HS-27A (cell line): Measurements from ENCODE around the gene SPEM2.

Source experiments
- DNase-seq: peaks from one replicate; pipeline ENCODE4 v3.0.0-alpha.2; 2012; ENCODE audit warnings: low read depth, missing footprints

SPEM2 gene

DNA sequence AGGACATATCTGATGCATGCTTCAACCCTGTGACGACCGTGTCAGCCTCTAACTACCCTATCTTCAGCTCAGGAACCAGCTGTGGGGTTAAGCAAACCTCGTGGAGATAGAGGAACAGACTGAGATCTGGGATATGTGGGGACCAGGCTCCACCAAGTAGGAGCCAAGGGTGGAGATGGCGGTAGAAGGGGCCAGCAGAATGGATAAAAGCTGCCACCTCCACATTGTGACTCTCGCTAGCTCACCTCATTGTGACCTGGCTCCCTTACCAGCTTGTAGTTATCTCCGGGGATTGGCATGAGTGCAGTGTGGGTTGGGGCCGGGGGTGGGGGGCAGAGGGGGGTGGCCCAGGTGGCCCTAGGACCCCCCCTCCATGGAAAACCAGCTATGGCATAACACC, at the start of gene SPEM2:
Gene SPEM2, plus strand, starts transcription at position 301 of the 400 bp plus-strand sequence. Its CDS starts 73 bp downstream, at position 374.
- no peak for DNase-seq

DNA sequence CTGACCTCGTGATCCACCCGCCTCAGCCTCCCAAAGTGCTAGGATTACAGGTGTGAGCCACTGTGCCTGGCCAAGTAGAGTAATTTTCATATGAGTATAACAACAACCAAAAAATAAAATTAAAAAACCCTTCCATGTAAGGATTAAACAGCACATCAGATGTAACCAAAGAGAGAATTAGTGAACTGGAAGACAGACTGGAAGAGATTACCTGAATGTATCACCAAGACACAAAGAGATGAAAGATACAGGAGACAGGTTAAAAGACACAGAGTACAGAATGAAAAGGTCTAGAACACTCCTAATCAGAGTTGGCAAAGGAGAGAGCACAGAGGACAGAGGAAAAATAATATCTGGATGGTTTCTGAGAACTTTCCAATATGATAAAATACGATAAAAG, 46.3 kb upstream of the SPEM2 start:
- no peak for DNase-seq

DNA sequence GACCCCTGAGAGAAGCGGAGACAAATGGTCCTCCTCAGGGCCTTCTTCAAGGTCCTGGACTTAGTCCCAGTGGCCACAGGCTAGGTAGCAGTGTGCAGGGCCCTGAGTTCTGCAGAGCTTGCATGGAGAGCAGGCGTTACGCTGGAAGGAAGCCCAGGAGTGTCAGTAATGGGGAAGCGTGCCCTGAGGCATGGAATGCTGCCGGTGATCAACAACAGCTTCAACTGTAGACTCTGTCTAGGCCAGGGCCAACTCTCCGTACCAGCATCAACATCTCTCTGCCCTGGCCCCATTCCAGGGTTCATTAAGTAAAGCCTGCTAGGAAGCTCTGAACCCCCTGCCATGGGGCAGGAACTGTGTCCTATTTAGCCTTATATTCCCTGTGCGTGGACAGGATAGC, 45.1 kb upstream of the SPEM2 start:
- DNase-seq, result no peak

DNA sequence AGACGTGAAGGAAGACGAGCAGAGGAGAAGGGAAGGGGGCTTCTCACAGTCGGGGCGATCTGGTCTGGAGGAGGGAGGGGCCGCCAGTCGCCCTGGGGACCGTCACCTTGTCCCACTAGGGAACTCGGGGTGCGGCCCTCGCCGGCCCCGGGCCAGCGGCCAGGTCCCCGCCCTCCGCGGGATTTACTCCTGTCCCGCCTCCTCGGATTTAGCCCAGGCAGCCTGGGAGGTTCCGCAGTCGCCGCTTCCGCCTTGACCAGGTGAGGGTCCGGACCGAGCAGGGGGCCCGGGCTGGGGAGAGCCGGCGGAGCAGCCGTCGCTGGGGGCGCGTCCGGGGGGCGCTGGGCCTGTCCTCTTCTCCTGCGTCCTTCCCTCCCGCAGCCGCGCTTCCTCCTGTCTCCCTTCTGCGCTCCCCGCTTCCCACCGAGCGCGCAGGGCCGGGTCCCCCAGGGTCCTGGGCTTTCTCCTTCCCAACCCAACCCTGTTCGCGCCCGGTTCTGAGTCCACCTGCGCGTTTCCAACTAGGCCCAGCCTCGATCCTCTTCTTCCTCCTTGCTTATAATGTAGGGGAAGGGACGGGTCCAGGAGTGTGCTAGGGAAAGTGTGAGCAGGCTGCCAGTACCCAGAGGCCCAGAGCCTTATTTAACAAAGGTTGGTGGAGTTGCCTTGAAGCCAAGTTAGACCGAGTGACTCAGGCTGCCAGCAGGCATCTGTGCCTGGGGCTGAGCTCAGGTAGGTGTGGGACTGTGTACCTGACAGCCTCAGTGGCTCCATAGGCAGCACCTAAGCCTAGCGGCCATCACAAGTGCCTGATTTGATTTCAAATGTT, 44.3 kb upstream of the SPEM2 start, which contains the start of gene TNK1:
Gene TNK1, plus strand, starts transcription at position 235 of the 829 bp plus-strand sequence. CDS start 1,838 bp downstream, outside the sequence.
- no peak for DNase-seq

DNA sequence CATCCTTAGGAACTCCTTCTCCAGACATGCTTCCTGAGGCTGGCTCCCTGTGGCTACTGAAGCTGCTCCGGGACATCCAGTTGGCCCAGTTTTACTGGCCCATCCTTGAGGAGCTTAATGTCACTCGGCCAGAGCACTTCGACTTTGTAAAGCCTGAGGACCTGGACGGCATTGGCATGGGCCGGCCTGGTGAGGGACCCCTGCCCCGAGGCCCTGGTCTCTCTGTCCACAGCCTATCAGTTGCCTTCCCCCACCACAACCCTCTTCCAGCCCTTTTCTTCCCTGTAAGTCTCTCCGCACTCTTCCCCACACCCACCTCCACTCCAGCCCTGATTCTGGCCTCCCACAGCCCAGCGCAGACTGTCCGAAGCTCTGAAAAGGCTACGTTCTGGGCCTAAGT, 42.5 kb upstream of the SPEM2 start:
- no peak for DNase-seq

DNA sequence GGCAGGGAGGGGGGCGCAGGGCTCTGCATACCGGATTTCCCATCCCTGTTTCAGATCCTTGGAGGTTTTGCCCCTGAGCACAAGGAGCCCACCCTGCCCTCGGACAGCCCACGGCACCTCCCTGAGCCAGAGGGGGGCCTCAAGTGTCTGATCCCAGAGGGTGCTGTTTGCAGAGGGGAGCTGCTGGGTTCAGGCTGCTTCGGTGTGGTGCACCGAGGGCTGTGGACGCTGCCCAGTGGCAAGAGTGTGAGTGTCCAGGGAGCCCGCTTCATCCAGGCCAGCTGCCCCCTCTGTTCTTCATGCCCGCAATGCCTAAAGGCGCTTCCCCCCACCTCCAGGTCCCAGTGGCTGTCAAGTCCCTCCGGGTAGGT, 42.1 kb upstream of the SPEM2 start:
- no peak for DNase-seq

DNA sequence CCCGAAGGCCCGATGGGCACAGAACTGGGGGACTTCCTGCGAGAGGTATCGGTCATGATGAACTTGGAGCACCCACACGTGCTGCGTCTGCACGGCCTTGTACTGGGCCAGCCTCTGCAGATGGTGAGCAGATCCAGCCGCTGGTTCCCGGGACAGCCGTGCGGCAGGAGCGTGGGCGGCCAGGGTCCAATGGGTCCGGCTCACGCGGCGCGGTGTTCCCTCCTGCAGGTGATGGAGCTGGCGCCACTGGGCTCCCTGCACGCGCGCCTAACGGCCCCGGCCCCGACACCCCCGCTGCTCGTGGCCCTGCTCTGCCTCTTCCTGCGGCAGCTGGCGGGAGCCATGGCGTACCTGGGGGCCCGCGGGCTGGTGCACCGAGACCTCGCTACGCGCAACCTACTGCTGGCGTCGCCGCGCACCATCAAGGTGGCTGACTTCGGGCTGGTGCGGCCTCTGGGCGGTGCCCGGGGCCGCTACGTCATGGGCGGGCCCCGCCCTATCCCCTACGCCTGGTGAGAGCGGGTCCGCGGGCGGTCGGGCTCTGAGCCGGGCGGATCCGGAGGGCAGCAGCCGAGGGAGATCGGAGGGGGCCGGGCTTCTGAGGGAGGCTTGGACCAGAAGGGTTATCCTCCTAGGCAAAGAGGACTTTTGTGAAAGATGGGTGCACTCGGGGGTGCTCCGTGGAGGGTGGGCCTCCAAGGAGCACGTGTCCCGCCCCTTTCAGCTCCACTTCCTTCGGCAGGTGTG, 41.5 kb upstream of the SPEM2 start:
- DNase-seq, result no peak

DNA sequence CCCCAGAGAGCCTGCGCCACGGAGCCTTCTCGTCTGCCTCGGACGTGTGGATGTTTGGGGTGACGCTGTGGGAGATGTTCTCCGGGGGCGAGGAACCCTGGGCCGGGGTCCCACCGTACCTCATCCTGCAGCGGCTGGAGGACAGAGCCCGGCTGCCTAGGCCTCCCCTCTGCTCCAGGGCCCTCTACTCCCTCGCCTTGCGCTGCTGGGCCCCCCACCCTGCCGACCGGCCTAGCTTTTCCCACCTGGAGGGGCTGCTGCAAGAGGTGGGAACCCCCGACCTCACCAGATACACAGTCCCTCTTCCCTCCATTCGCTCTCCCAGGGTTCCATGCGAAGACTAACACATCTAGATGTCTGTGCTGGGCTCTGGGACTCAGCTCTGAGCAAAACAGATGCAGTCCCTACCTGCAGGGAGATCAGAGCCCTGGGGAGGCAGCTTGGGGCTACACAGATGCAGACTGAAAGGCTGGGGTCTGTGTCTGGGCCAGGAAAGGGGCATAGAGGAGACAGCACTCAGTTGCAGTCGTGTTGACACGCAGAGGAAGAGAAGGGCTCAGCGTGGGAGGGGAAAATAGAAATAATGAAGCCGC, 40.8 kb upstream of the SPEM2 start:
- DNase-seq, result no peak

DNA sequence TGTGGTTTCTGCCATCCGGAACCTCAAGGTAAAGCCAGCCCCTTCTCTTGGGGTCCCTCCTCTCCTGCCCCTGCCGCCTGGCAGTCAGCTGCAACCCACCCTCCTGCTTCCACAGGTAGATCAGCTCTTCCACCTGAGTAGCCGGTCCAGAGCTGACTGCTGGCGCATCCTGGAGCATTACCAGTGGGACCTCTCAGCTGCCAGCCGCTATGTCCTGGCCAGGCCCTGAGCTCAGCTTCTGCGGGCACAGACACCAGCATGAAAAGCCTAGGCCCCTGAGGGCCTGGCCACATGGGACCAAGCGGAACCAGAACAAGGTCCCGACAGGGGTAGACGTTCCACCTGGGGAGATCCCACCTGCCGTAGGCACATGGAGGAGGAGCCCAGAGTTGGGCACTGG, 36.6 kb upstream of the SPEM2 start:
- no peak for DNase-seq

DNA sequence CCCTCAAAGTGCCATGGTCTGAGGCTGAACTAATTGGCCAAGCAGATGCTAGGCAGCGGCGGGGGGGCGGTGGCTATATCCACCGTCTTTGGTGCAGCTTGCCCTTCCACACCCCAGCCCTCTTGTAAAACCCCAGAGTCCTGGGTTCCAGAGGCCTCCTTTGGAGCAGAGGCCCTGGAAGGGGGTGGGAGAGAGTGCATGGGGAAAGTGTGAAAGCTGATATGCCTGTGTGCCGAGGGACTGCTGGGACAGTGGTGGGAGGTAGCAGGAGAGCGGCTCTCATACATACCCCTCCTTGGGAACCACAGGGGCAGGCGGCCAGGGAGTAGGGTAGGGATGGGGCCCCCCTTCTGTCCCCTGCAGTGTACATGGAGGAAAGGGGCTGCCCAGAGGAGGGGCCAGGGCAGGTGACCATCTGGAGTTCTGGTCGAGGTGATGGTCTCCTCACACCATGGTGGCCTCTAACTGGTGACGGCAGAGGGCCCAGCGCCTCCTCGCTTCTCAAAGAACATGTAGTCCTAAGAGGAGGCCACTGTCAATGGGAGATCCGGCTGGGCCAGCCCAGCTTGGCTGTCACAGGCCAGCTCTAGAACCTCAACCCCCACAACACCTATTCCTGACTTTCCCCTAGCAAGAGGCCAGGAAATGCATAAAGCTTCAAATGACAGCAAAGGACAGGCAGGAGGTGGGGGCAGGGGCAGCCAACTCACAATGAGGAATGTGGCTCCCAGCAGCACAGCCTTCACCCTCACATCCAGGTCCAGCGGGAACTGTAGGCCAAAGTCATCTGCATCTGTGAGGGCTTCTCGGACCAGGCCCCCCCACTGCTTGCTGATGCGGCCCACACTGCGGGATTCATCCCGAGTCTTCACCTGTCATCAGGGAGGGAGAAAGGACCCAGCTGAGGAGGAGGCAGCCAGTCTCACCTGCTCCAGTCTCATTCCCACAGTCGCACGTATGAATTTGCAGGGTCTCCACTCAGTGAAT, 35.2 kb upstream of the SPEM2 start:
- no peak for DNase-seq

DNA sequence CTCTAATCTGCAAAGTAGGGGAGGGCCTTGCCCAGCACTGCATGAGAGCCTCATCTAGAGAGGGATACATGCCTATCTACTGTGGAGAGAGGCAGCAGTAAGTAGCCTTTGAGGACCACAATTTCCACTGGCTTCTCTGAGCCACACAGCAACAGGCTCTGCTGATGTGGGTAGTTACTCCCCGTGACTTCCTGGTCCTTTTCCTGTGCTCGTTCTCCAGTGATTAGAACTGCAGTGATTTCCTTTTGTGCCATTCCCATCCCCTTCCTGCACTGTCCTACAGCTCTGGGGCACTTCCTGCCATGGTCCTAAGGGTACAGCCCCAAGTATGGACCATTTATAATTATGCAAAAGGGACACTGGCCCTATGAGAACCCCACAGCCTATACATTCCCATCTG, 34.1 kb upstream of the SPEM2 start:
- DNase-seq, result no peak

DNA sequence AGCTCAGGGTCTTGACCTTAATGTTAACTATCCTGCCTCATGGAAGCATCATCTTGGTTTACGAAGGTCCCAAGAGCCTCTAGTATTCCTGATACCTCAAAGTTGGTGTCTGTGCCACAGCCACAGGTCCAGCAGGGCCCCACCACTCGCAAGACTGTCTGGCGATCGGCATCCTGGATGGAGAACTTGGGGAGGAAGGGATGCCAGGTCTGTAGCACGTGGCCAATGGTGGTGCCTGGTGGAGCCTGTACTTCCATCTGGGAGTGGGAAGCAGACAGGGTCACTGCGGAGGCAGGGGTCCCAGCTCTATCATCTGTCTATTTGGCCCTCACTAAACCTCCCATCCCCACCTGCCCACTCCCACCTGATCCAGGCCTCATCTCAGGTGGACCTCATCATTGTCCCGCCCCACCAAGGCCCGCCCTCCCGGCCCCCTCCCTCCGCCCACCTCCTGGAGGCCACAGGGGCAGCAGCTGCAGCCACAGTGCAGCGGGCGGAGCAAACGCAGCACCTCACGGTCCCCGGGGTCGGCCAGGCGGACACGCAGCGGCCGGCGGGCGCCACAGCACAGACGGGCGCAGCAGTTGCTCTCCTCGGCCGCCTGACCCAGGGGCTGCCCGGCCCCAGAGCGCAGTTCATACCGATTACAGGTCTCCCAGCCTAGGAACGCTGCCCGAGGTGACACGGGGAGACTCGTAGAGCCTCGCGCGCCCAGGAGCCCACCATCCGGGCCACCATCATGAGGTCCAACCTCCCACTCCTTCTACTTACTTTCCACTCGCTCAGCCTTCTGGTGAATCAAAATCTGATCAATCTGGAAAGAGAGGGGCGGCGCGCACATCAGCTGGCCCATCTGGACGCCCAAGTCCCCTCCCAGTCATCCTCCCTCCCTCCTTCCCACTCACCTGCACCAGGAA, 32.5 kb upstream of the SPEM2 start:
- no peak for DNase-seq

DNA sequence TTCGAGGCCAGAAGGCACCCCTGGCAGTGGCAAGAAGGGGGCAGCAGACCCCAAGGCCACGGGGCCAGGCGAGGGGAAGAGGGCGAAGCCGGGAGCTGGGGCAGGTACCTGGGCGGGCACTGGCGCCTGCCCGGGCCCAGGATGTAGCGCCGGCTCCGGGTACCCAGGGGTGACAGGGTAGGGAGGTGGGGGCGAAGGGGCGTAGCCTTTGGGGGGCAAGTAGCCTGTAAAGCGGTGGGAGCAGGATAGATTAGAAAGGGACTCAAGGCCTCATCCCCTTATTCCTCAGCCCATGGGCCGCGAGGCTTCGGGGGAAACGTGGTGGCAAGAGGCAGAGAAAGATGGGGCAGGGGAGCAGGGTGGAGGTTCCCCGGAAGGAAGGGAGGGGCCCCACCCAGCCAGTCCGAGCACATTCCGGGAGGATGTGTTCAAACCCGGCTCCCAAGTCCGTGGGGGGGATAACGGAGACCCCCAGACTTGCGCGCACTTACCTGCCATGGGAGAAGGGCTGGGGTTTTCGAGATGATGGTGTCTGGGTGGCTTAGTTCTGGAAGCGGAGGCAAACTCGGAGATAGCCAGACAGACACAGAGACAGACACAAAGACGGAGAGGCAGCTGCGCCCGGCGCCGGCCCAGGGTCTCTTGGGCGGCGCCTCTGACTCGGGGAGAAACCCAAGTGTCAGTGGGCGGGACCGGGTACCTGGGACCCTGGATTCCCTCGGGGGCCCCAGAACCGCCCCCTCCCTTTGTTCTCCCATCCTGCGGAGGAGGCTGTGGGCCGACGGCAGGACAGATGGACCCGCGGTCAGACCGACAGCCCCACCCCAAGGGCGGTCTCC, 31.6 kb upstream of the SPEM2 start:
- no peak for DNase-seq

DNA sequence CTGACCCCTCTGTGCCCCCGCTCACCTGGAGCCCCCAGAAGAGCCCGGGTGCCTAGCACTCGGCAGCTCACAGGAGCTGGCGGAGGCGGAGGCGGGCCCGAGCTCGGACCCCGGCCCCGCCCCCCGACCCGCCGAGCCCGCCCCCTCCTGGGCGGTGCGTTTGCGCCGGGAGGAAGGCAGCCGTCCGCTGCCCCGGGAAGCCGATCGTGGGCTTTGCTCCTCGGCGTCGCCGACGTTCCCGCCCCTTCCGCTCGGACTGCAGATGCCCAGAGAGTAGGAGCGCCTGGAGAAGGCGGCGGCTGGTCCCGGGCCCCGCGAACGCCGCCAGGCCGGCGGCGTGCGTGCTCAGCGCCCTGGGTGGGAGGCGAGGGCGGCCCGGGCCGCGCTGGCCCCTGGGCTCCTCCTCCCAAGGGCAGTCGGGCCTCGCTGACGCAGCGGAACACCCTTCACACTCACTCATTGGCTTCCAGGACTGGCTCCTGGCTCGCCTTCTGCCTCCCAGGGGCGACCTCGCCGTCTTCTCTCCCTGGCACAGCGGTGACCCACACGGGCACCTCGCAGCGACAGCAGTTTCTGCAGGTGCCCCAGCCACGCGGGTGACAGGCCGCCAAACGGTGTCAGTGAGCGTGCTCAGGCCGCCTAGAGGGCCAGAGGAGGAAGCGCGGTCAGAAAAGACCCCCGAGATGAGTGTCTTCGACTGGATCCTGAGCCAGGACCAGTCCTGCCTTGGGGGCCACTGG, 30.8 kb upstream of the SPEM2 start, which contains the start of gene PLSCR3:
Gene PLSCR3, minus strand, starts transcription at position 74 of the 740 bp plus-strand sequence. CDS start 415 bp downstream, outside the sequence.
- peak; percentile 50 for DNase-seq

DNA sequence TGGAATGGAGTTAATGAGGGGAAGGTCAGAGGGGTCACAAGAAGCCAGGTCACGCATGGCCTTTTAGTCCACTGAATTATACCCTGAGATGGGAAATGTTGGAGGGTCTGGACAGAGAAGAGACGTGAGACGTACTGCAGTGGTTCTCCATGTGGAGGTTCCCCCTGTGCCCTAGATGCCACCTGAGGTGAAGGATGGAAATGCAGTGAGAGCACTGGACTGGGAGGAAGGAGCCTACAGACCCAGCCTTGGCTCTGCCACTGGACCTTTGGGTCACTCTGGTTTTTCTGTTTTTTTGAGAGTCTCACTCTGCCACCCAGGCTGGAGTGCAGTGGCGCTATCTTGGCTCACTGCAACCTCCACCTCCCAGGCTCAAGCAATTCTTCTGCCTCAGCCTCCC, 29.3 kb upstream of the SPEM2 start:
- DNase-seq, result no peak

DNA sequence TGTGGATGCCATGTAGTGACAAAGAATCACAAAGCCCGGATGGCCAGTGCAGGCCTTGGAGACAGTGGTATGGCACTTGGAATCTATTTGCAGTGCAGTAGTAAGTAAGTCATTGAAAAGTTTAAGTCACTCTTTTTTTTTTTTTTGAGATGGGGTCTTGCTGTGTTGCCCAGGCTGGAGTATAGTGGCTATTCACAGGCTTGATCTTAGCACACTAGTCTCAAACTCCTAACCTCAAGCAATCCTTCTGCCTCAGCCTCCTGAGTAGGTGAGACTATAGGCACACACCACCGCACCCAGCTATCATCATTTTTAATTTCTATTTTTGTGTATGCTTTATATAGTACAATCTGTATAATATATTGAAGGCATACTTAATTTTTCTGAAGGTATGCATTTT, 26.8 kb upstream of the SPEM2 start:
- DNase-seq, result no peak

DNA sequence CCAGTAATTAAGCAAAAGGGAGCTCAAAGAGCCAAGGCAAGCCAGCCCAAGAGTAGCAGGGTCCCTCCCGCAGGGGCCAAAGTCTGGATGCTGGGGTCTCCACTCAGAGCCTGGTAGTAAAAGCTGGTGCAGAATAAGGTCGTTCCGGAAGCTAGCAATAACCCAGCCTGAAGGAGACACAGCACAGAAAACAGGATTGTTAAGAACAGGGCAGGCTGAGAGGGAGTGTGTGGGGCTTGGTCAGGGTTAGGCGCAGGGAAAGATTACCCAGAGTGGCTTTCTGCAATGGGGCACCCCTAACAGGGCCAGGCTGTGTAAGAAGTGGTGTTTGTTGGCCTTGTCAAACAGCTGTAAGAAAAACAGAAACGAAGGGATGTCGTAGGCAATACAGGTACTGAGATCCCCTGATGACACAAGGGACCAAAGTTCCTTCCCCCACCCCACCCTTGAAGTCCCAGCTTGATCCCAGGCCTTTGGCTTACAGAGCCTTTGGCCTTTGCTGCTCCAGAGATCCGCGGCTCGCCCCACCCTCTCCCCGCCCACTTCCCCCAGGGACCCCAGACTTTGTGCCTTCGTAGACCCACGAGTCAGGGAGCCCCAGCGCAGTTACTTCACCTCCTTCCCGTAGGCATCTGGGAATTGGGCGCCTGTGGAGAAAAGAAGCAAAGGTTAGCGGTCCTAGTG, 22.2 kb upstream of the SPEM2 start:
- DNase-seq, result no peak

DNA sequence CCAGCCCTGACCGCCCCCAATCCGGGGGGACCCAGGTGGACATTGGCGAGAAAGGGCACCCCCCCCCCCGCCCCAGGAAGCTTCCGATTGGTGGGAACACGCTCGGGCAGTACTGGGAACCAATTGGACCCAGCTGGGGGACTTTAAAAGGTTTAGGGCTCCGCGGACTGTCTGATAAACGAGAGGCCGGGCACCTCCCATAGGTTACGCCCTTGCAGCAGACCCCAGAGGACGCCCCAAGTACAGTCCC, 21.8 kb upstream of the SPEM2 start:
- DNase-seq, result no peak
